ENCODE data around the gene ZNF292. TPM values are rescaled to one million over a fixed set of nuclear protein-coding genes. Genes with fewer than 3 reads are reported as not detected.

ZNF292 gene
- total RNA-seq, 2 donors from 2014 or later, result 30.6 to 56.4 TPM

DNA sequence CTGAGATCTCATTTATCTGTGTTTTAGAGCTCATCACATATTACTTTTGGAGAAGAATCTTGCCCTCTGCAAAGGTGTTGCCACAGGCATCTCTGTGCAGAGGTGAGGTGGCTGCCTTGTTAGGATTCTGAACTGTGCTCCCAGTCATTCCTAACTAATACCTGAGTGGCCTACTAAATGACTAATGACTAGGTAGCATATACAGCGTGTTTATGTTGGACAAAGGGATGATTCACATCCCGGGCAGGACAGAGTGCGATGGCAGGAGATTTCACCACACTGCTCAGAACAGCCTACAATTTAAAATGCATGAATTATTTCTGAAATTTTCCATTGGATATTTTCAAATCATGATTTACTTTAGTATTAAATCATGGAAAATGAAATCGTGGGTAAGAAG is 37.3 kb upstream of the ZNF292 start:
- TF ChIP-seq, protein P1, sequence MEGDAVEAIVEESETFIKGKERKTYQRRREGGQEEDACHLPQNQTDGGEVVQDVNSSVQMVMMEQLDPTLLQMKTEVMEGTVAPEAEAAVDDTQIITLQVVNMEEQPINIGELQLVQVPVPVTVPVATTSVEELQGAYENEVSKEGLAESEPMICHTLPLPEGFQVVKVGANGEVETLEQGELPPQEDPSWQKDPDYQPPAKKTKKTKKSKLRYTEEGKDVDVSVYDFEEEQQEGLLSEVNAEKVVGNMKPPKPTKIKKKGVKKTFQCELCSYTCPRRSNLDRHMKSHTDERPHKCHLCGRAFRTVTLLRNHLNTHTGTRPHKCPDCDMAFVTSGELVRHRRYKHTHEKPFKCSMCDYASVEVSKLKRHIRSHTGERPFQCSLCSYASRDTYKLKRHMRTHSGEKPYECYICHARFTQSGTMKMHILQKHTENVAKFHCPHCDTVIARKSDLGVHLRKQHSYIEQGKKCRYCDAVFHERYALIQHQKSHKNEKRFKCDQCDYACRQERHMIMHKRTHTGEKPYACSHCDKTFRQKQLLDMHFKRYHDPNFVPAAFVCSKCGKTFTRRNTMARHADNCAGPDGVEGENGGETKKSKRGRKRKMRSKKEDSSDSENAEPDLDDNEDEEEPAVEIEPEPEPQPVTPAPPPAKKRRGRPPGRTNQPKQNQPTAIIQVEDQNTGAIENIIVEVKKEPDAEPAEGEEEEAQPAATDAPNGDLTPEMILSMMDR (IDR thresholded peaks at IDR 0.05), result no peak
- intact Hi-C loops (cut with DNase I), result no loop called here
- Histone ChIP-seq H3K4me3 (no peak overlapping the region), H3K9me3 (no peaks in the 10 kb centered on the region), H3K27ac (no peak overlapping the region), H3K9ac (ENCODE audit: low read depth in 2 of 2, low read length in 2 of 2) (no peak overlapping the region), H3K27me3 (no peaks in the 10 kb centered on the region), H3K4me1 (no peaks in the 10 kb centered on the region), H3K36me3 (no peaks in the 10 kb centered on the region)
- no peak for DNase-seq

GRCh38 chr6:87122477-87122876 is 32.9 kb upstream of the ZNF292 start:
- H3K27me3 ChIP-seq, result no peaks in the 10 kb centered on the region
- no peaks in the 10 kb centered on the region for H3K36me3 ChIP-seq
- TF ChIP-seq, protein P1 (IDR thresholded peaks at IDR 0.05), result no peak
- H3K9ac ChIP-seq (ENCODE audit: low read depth in 2 of 2, low read length in 2 of 2), result no peak overlapping the region
- no peak for DNase-seq
- no peak overlapping the region for H3K27ac ChIP-seq
- intact Hi-C loops (cut with DNase I), result no loop called here
- no peak overlapping the region for H3K4me3 ChIP-seq
- H3K9me3 ChIP-seq, result no peaks in the 10 kb centered on the region
- H3K4me1 ChIP-seq, result no peaks in the 10 kb centered on the region

DNA sequence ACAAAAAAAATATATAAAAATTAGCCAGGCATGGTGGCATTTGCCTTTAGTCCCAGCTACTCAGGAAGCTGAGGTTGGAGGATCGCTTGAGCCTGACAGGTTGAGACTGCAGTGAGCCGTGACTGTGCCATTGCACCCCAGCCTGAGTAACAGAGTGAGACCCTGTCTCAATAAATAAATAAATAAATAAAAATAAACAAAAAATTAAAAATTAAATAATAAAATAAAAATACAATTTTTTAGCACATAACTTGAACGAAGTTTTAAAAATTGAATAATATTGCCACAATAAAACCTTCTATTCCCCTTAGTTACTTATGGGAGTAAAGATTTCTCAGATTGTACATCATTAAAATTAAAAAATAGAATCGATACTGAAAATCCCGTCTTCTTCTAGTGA is 31.3 kb upstream of the ZNF292 start:
- H3K27ac ChIP-seq, result no peak overlapping the region
- no peak overlapping the region for H3K4me3 ChIP-seq
- no peaks in the 10 kb centered on the region for H3K36me3 ChIP-seq
- no peaks in the 10 kb centered on the region for H3K27me3 ChIP-seq
- H3K9ac ChIP-seq (ENCODE audit: low read depth in 2 of 2, low read length in 2 of 2), result no peak overlapping the region
- TF ChIP-seq, protein P1 (IDR thresholded peaks at IDR 0.05), result no peak
- H3K4me1 ChIP-seq, result no peaks in the 10 kb centered on the region
- no peak for DNase-seq
- no peaks in the 10 kb centered on the region for H3K9me3 ChIP-seq
- intact Hi-C loops (cut with DNase I), result no loop called here

- no peak overlapping the region for H3K27ac ChIP-seq
- intact Hi-C loops (cut with DNase I), result no loop called here
- H3K36me3 ChIP-seq, result no peaks in the 10 kb centered on the region
- TF ChIP-seq, protein P1 (IDR thresholded peaks at IDR 0.05), result no peak
- H3K4me3 ChIP-seq, result no peak overlapping the region
- H3K9ac ChIP-seq (ENCODE audit: low read depth in 2 of 2, low read length in 2 of 2), result no peak overlapping the region
- DNase-seq, result no peak
- H3K4me1 ChIP-seq, result no peaks in the 10 kb centered on the region
- no peaks in the 10 kb centered on the region for H3K27me3 ChIP-seq
- no peaks in the 10 kb centered on the region for H3K9me3 ChIP-seq
Measured at GRCh38 chr6:87126501-87126900, 28.9 kb upstream of the ZNF292 start.

GRCh38 chr6:87127737-87128136 is 27.6 kb upstream of the ZNF292 start:
- Histone ChIP-seq H3K4me1 (no peaks in the 10 kb centered on the region), H3K27ac (no peak overlapping the region), H3K9me3 (no peaks in the 10 kb centered on the region), H3K36me3 (no peaks in the 10 kb centered on the region), H3K9ac (ENCODE audit: low read depth in 2 of 2, low read length in 2 of 2) (no peak overlapping the region), H3K4me3 (no peak overlapping the region), H3K27me3 (no peaks in the 10 kb centered on the region)
- no peak for DNase-seq
- TF ChIP-seq, protein P1 (IDR thresholded peaks at IDR 0.05), result no peak
- intact Hi-C loops (cut with DNase I), result no loop called here

- no peaks in the 10 kb centered on the region for H3K36me3 ChIP-seq
- TF ChIP-seq, protein P1 (IDR thresholded peaks at IDR 0.05), result no peak
- H3K27ac ChIP-seq, result no peak overlapping the region
- DNase-seq, result no peak
- H3K9ac ChIP-seq (ENCODE audit: low read depth in 2 of 2, low read length in 2 of 2), result no peak overlapping the region
- no peaks in the 10 kb centered on the region for H3K9me3 ChIP-seq
- no peaks in the 10 kb centered on the region for H3K4me1 ChIP-seq
- H3K4me3 ChIP-seq, result no peak overlapping the region
- intact Hi-C loops (cut with DNase I), result no loop called here
- no peaks in the 10 kb centered on the region for H3K27me3 ChIP-seq
Measured at GRCh38 chr6:87136963-87137362, 18.4 kb upstream of the ZNF292 start.

All from colonic mucosa (tissue), 4 donors.